Activated T-cell treated with anti-CD3 and anti-CD28 coated beads for 1 hour (primary cell): Measurements from ENCODE around the gene KIF11.
A peak's percentile ranks its signal among the peaks of the same experiment; 100 is the strongest.
"Not testable (repeated sequence)": the region's sequence is repeated elsewhere in the genome, so short reads cannot be mapped to it uniquely, and the experiment has no call there.

Experiments used
- DNase-seq: peaks from one replicate; pipeline ENCODE4 v3.0.0-alpha.2; 2020; ENCODE audit warnings: low read depth

The KIF11 gene

DNA sequence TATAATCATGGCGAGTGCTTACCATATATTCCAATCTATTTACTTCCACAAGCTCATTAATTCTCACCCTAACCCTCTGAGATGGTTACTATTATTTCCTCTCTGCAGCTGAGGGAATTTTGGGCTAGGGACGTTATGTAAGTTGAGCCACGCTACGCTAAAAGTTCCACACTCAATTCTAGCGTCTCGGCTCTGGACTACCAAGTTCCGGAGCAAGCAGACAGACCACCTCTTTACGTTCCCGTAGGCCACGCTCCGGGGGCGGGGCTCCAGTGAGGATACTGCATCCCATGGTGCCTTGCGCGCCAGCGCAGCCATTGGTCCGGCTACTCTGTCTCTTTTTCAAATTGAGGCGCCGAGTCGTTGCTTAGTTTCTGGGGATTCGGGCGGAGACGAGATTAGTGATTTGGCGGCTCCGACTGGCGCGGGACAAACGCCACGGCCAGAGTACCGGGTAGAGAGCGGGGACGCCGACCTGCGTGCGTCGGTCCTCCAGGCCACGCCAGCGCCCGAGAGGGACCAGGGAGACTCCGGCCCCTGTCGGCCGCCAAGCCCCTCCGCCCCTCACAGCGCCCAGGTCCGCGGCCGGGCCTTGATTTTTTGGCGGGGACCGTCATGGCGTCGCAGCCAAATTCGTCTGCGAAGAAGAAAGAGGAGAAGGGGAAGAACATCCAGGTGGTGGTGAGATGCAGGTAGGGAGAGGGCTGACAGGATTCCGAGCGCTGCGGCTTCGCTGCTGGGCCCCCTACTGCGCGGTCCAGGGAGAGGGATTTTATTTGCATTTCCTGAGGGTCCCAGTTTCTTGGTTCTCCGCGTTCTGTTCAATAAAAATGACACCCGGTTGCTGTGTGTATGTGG is at the start of gene KIF11:
KIF11 (plus strand) TSS at position 370 of the 858 bp plus-strand sequence; CDS start at position 616, 246 bp downstream.
- DNase-seq: peak; percentile 96

DNA sequence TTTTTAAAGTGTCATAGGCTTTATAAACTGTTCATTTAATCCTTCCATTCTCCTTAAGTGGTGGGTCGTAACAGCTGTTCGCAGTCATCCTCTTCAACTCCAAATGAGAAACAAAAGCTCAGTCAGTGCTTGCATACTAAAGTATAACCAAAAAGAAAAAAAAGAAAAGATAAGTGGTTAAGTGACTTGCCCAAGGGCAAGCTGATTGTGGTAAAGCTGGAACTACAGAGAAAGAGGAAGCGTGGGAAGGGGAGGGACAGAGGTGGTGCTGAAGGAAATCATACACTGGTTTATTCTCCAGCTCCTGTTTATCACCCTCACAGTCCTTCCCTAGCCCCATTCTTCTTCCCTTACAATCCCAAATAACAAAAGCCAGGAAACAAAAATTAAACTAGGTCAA is 48.6 kb upstream of the KIF11 start:
- no peak for DNase-seq

DNA sequence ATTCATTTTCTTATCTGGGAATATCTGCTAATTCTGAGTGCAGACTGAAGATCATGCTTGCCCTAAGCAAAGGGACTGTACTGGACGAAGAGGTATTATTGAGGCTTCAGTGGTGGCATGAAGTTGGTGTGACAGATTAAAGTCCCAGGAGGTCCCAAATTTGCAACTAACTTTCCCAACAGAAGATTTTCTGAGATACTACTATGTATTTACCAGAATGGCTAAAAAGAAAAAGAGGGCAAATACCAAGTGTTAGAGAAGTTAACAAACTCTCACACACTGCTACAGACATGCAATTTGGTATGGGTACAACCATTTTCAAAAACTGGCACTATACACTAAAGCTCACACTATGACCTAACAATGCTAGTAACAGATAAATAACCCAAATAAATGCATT is 47.4 kb upstream of the KIF11 start:
- DNase-seq: no peak

DNA sequence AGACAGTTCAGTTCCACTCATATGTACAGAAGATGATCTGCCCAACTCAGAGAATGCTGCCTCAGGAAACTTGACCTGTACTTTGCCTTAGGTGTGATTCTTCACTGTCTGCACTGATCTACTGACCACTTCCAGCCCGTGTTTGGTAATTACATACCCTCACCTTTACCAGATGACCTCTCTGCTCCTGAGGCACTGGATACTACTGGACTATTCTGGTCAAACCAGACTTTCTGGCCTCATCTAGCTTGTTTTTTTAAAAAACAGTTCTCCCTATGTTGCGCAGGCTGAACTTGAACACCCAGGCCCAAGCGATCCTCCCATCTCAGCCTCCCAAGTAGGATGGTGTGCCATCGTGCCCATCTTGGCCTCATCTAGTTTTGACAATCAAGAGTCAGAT is 45.3 kb upstream of the KIF11 start:
- no peak for DNase-seq

DNA sequence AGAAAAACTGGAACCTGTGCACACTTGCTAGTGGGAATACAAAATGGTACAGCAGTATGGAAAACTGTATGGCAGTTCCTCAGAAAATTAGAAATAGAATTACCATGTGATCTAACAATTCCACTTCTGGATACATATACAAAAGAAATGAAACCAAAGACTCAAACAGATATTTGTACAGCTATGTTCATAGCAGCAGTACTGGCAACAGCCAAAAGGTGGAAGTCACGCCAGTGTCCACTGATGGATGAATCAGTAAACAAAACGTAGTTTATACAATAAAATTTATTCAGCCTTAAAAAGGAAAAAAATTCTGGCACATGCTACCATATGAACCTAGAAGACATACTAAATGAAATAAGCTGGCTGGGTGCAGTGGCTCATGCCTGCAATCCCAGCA is 42.0 kb upstream of the KIF11 start:
- DNase-seq: no peak

DNA sequence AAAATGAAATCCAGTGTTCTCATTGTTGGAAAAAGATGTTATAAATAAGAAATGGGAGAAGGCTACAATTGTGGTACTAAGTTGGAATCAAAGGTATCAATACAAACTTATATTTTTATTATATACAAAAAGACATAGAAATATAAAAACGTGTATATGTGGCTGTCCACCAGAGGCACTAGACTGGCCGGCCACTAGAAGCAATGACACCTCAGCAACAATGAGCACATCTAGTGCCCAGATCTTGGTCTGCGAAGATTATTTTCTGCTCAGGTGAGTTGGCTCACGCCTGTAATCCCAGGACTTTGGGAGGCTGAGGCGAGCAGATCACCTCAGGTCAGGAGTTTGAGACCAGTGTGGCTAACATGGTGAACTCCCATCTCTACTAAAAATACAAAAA is 40.6 kb upstream of the KIF11 start:
- DNase-seq: no peak

DNA sequence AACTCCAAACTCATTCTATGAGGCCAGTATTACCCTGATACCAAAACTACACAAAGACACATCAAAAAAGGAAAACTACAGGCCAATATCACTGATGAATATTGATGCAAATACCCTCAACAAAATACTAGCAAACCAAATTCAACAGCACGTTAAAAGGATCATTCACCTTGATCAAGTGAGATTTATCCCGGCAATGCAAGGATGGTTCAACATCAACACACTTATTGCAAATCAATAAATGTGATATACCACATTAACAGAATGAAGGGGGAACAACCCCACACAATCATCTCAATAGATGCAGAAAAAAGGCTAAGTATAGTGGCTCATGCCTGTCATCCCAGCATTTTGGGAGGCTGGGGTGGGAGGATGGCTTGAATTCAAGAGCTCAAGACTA is 39.0 kb upstream of the KIF11 start:
- DNase-seq: no peak

DNA sequence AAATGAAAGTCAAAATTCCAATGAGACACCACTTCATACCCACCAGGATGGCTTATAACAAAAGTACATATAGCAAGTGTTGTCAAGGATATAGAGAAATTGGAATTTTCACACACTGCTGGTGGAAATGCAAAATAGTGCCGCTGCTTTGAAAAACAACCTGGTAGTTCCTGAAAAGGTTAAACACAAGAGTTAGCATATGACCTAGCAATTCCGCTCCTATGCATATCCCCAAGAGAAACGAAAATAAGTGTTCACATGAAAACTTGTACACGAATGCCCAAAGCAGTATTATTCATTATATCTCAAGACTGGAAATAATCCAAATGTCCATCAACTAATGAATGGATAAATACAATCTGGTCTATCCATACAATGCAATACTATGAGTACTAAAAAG is 33.9 kb upstream of the KIF11 start:
- no peak for DNase-seq

DNA sequence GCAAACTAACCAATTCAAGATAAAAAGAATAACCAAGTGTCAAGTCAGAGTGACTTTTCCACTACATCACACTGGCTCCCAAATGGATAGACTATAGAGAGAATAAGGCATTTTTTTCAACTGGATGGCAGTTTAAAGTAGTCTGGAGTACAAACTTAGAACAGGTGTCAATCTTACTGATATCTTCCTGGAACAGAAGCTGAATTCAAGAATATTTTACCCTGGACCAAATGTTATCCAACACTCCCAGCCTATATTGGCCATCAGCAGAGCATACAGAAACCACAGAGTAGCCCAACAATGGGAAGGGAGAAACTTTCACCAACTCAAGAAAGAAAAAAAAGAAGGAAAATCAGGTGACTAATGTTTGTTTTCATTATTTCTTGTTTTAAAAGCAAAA is 30.5 kb upstream of the KIF11 start:
- DNase-seq: no peak

DNA sequence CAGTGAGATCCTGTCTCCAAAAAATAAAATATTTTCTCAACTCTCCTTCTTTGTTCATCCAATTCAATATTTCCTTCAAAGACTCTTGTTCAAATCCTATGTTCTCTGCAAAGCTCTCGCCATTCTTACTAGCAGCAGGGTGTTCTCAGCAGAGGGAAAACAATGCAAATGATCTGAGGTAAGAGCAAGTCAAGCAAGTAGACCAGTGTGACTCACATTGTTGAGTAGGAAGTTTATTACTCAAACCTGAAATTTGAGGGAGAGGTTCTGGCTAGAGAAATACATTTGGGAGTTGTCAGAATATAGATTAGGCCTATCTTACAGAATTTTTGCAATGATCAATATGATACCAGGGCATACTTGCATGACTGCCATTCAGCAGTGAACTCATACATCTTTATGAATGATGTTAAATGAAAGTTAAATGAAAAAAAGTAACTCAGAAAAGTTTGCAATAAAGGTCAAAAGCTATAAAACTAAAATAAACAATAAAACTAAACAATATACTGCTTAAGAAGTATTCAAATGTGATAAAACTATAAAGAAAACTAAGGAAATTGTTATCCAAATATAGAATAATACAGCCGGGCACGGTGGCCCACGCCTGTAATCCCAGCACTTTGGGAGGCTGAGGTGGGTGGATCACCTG is 24.9 kb upstream of the KIF11 start:
- DNase-seq: no peak

DNA sequence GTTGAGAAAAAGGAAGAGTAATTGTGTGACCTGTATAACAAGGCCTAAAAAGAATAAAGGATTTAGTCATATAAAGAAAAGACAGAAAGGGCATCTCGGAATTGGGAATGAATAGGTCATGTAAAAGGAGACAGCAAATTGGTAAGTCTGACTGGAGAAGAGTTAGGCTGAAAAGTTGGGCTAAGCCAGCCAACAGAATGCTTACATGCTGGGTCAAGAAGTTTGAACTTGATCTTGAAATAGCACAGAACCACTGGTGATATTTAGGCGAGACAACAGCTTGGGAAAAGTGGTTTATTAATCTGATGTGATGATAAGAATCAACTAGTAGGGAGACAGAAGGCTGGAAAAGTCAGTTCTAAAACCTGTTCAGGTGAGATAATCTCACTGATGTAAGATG is 23.9 kb upstream of the KIF11 start:
- no peak for DNase-seq

DNA sequence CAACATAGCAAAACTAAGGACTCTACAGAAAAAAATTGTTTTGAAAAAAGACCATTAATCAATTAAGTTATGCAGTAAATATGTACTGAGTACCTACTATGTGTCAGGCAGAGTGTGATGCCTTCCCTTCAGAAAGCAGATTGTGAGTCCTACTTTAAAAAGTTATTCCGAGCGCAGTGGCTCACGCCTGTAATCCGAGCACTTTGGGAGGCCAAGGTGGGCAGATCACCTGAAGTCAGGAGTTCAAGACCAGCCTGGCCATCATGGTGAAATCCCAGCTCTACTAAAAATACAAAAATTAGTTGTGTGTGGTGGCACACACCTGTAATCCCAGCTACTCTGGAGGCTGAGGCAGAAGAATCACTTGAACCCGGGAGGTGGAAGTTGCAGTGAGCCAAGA is 23.3 kb upstream of the KIF11 start:
- DNase-seq: not testable (repeated sequence)

DNA sequence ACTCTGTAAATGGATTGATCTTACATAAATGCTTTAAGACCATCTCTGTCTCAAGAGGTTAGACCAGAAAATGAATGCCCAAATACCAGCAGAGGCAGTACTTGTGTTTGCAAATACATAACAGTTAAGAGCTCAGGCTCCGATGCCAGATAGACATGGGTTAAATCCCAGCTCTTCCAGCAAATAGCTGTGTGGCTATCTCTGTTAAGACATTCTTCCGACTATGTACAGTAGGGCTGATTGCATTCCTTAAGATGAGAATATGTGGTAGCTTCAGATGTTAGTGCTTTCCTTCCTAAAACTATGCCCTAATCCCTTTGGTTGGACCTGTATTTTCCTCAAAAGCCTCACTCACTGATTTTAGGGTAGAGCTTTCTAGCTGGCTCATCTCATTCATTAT is 21.3 kb upstream of the KIF11 start:
- no peak for DNase-seq

DNA sequence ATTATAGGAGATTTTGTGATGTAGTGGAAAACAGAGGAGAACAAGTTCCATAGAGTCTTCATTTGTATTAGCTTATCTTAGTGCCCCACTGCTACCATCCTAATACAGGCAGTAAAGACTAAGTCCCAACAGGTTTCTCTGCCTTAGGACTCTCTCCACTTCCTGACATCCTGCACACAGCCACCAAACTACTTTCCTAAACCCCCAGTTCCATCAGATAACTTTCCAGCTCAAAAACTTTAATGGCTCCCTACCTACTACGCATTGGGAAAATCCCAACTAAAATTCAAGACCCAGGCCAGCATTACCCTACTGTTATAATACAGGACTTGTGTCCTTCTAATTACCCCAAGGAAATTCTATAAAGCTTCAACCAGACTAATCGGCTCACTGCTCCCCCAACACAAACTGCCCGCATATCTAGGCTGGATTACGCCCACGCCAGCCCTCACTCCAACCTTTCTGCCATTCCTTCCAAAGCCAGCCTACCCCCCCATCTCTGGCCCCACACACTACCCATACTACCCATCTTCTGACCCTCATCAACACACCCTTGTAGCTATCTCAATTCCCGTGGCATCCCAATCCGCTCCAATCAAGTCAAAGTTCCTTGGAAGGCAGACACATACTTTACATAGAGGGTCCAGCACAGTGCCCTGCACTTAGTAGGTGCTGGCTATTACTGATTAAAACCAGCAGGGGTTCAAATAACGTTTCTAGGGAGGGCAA is 20.4 kb upstream of the KIF11 start:
- no peak for DNase-seq

DNA sequence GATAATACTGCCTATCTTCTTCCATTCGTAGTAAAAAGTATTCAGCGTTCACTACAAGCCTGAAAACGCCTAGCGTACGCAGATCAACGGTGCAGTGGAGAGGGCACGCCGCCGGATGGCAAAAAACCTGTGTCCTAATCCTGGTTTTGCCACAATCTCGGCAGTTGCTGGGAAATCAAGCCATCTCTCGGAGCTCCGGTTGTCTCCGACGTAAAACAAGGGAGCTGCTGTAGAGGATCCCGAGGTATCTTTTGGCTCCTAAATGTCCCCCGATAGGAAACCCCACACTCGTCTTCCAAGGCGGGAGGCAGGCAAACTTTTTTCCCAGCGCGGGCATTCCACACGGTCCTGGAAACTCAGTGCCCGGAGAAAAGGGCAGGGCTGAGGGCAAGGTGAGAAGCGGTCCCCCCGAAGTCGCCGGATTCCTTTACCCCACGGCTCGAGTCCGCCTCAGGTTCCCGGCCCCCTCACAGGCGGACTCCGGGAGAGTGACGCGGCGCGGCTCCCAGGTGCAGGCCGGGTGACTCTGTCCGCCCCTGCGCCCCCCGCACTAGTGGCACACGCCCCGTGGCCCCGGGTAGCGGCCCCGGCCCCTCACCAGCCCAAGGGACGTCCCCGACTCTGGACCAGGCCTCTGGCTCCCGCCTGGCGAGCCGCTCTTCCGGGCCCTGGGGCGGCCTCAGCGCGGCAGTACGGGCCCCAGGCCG is 19.7 kb upstream of the KIF11 start:
- DNase-seq: peak; percentile 17

DNA sequence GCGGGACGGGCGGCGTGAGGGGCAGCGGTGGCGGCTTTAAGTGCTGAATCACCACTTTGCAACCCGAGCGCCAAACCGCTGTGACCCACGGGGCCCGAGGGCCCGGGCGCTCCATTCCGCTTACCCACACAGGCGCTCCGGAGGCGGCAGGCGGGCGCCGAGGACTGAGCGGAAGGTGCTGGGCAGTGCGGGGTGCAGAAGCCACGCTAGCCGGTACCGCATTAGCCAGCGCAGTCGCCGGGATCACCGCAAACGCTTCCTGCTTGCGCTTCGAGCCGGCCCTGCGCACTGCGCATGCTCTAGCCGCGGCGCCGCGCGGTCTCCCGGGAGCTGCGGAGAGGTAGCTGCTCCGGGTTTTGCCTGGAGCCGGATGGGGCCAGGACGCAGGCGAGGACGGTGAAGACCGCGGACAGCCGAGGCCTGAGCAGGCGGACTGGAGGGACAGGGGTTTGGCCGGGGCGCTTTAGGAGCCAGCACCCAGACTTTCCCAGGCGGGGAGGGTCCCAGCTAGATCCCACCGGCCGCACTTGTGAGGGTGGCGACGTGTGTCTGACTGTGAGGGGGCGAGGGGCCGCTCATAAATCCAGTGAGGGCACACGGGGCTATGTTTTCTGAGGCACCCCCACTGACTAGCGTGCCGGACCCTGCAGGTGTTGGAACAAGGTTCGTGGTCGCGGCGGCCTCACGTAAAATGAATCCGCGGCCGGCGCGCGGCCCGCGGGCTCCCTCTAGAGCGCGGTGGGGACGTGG is 19.0 kb upstream of the KIF11 start, which contains the start of gene IDE:
IDE (minus strand) TSS at position 296 of the 750 bp plus-strand sequence; CDS start at position 222, 74 bp downstream.
- DNase-seq: peak; percentile 69

DNA sequence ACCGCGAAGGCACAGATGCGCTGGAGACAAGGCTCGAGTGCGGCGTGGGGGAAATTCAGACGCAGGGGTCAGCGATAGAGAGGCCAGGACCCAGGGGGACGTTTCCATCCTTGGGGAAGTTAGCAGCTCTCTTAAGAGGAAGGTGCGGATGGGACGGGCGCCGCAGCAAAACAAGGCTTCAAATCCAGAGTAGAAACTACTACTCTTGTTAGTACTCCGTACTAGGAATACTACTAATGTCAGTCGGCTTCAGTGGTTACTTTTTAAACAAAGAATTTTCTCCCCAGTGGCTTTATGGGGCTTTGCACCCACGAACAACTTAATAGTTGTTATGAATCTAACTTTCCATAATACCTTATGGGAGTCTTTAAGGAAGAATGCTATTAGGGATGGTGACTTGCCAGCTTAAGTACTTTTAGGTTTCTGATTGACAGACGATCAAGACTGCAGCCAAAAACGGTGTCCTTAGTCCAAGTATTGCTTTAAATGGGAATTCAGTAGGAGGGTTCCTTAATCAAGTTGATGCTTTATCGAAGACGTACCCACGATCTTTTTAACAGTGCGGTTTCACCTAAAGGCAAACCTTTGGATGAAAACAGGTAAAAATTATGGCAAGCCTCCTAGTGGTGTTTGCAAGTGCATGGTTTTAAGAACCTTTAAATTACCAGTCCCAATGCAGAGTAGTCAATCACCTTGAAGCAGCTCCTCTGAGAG is 18.2 kb upstream of the KIF11 start:
- no peak for DNase-seq

DNA sequence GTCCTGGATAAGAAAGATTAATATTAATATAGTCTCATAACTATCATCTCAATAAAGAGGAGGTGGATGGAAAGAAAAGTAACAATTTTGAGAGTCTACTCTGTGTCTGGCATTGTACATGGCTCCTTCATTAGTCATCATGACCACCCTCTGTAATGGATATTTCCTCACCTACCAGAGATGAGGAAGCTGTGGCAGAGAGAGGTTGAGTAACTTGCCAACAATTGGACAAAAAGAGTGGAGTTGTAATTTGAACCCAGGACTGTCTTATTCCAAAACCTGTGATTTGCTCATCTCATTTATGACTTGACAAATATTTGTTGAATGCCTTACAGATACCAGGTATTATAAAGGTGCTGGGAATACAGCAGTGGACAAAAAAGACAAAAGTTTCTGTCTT is 17.0 kb upstream of the KIF11 start:
- no peak for DNase-seq

DNA sequence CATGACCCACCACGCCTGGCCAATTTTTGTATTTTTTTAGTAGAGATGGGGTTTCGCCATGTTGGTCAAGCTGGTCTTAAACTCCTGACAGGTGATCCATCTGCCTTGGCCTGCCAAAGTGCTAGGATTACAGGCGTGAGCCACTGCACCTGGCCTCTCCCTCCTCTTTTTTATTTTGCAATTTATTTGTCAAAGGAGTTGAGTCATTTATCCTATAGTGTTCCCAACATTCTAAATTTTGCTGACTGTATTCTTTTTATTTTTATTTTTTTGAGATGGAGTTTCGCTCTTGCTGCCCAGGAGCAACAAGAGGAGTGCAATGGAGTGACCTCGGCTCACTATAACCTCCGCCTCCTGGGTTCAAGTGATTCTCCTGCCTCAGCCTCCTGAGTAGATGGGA is 10.6 kb upstream of the KIF11 start:
- DNase-seq: not testable (repeated sequence)

DNA sequence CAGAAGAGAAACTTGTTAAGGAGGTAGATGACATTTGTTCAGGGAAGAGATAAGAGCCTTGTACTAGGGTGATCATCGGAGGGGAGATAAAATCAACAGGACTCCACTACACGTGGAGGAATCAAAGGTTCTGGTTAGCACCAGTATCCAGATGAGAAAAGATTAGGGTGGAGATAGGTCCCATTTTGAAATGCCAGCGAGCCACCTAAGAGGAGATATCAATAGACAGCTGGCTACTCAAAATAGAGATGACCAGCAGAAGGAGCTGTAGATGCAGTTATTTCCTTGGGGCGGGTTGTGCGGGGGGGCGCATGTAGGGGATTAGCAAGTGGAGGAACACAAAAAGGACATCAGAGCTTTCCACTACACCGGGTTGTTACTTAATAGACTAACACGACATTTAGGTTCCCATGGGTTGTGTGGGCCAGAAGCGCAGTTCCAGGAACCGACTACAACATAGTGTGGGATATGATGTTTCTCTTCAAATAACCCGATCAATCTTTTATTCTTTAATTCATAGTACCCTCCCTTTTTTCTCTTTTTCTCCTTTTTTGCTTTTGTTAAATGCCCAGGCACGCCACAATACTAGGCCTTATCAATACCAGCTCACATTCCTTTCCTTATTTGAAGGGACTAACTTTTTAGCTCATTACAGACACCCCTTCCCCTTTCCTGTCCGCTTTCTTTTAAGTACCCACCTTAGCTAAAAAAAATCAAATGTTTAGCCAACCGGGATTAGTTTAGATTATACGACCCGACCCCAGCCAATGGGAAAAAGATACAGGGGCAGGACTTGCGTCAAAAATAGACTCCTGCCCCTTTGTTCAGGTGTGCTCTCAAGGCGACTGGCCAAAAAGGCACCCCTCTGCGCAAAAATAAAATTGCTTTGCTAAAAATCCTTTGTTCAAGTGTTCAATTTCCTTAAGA is 2.0 kb upstream of the KIF11 start:
- no peak for DNase-seq
